ENCODE results near the gene CARS1.

Gene CARS1

DNA sequence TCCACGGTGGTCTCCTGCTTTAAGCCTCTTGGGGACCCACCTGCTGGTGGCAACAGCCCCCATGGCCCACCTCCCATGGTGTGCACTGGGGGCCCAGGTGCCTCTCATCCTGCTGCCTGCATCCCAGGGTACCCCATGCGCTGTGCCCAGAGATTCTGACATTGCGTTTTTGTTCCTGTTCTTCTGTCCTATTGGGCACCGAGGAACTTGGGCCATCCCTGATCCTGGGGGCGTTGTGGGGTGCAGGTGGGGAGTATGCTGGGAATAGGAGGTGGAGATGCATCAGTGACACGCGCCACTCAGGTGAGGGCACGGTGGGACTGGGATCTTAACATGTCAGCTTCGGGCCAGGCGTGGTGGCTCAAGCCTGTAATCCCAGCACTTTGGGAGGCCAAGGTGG, 52.7 kb downstream of the CARS1 start:
- Mint-ChIP-seq H3K27me3 (no peaks in the 10 kb centered on the region), H3K27ac (no peak overlapping the region), H3K4me1 (peaks cover 15% of the 10 kb centered on the region), H3K36me3 (ENCODE audit: low read depth) (peaks cover 47% of the 10 kb centered on the region), H3K9me3 (no peaks in the 10 kb centered on the region), H3K4me3 (no peak overlapping the region)
- DNase-seq (no peak), ATAC-seq (no peak)

DNA sequence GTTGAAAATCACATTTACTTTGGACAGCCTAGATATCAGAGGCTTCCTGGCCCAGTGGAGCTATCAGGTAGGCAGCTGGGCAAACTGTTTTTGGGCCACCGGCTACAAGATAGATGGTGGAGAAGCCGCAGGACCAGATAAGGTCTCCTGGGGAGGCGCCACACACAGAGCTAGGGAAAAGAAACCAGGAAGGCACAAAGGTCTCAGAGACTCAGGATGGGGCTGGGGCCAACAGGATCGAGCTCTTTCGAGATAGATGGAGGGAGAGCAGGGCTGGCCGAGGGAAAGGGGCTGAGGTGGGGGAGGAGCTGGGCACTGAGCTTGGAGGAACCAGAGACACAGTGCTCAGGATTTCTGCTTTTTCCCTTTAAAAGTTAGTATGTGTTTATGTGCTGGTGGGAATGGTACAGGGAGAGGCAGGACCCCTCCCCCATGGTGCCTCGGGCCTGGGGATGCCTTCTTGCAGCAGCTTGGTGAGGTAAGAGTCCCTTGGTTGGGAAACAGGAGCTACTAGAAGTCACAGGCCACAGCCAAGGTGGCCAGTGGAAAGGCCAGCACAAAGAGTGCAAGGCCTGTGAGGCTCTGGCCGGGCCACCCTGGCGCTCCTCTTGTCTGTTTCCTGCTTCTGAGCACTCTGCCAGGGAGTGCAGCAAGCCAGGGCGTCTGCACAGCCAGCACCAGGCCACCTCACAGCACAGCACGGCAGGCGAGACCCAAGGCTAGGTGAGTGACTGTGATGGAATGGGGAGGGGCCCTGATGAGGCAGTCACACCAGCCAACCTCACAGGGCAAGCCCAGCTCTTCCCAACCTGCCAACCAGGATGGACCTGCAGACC, 53.6 kb downstream of the CARS1 start:
- H3K36me3 Mint-ChIP-seq (ENCODE audit: low read depth), result peaks cover 43% of the 10 kb centered on the region
- ATAC-seq (no peak), DNase-seq (no peak)
- no peak overlapping the region for H3K27ac Mint-ChIP-seq
- peaks cover 12% of the 10 kb centered on the region for H3K4me1 Mint-ChIP-seq
- H3K4me3 Mint-ChIP-seq, result no peak overlapping the region
- H3K27me3 Mint-ChIP-seq, result no peaks in the 10 kb centered on the region
- no peaks in the 10 kb centered on the region for H3K9me3 Mint-ChIP-seq

GRCh38 chr11:3002871-3003270, 54.4 kb downstream of the CARS1 start:
- H3K27me3 Mint-ChIP-seq, result no peaks in the 10 kb centered on the region
- no peaks in the 10 kb centered on the region for H3K9me3 Mint-ChIP-seq
- H3K4me1 Mint-ChIP-seq, result peaks cover 8% of the 10 kb centered on the region
- no peak for ATAC-seq
- no peak for DNase-seq
- no peak overlapping the region for H3K4me3 Mint-ChIP-seq
- H3K36me3 Mint-ChIP-seq (ENCODE audit: low read depth), result peaks cover 43% of the 10 kb centered on the region
- peak overlapping the region; percentile 30 for H3K27ac Mint-ChIP-seq

GRCh38 chr11:3002351-3002861, 54.8 kb downstream of the CARS1 start:
- no peak for ATAC-seq
- H3K4me3 Mint-ChIP-seq, result no peak overlapping the region
- no peak for DNase-seq
- H3K36me3 Mint-ChIP-seq (ENCODE audit: low read depth), result peaks cover 43% of the 10 kb centered on the region
- H3K4me1 Mint-ChIP-seq, result peaks cover 8% of the 10 kb centered on the region
- H3K27ac Mint-ChIP-seq, result no peak overlapping the region
- H3K27me3 Mint-ChIP-seq, result no peaks in the 10 kb centered on the region
- no peaks in the 10 kb centered on the region for H3K9me3 Mint-ChIP-seq

DNA sequence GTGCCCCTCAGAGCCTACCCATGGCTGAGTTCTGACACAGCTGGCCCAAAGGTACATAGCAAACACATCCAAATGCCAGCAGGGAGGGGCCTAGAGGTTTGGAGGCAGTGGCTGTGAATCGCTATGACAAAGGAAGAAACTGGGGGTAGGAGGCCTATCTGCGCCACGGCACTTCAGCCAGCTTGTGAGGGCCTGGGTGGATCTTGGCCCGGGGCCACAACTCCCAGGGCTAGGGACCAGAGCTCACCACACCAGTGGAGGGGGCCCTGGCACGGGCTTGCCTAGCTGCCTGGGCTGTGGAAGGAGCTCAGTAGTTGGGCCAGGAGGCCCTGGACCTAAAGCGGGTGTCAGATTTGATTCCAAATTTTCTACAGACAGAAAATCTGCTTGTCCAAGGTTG, 55.7 kb downstream of the CARS1 start:
- no peak overlapping the region for H3K27ac Mint-ChIP-seq
- peaks cover 43% of the 10 kb centered on the region for H3K36me3 Mint-ChIP-seq (ENCODE audit: low read depth)
- peaks cover 4% of the 10 kb centered on the region for H3K4me1 Mint-ChIP-seq
- DNase-seq, result no peak
- H3K27me3 Mint-ChIP-seq, result no peaks in the 10 kb centered on the region
- H3K4me3 Mint-ChIP-seq, result no peak overlapping the region
- H3K9me3 Mint-ChIP-seq, result no peaks in the 10 kb centered on the region
- no peak for ATAC-seq

- H3K9me3 Mint-ChIP-seq, result no peaks in the 10 kb centered on the region
- no peak for DNase-seq
- H3K4me3 Mint-ChIP-seq, result no peak overlapping the region
- no peak overlapping the region for H3K27ac Mint-ChIP-seq
- ATAC-seq, result no peak
- H3K36me3 Mint-ChIP-seq (ENCODE audit: low read depth), result peaks cover 39% of the 10 kb centered on the region
- no peaks in the 10 kb centered on the region for H3K27me3 Mint-ChIP-seq
- H3K4me1 Mint-ChIP-seq, result no peaks in the 10 kb centered on the region
These were observed 56.9 kb downstream of the CARS1 start for GRCh38 chr11:3000032-3000961.

DNA sequence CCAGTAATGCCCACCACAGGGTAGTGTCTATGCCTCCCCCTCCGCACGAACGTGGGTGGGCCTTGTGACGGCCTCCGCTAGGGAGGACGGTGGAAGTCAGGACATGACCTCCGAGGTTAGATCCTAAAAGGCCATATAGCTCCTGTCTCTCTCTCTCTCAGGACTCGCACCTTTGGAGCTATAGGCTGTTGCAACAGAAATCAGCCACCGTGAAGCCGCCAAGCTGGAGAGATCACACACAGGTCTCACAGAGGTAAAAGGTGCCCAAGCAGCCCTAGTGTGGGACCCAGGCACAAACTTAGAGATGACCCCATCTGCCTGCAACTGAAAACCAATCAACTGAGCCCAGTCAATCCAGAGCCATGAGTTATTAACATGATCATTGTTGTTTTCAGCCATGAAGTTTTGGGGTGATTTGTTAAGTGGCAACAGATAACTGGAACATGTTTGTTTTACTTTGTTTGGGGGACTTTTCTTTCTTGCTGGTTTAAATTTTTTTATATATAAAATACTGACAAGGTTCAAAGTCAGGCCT, 57.7 kb downstream of the CARS1 start:
- peaks cover 37% of the 10 kb centered on the region for H3K36me3 Mint-ChIP-seq (ENCODE audit: low read depth)
- no peaks in the 10 kb centered on the region for H3K27me3 Mint-ChIP-seq
- H3K9me3 Mint-ChIP-seq, result no peaks in the 10 kb centered on the region
- H3K4me1 Mint-ChIP-seq, result no peaks in the 10 kb centered on the region
- no peak overlapping the region for H3K4me3 Mint-ChIP-seq
- H3K27ac Mint-ChIP-seq, result no peak overlapping the region
- no peak for DNase-seq
- ATAC-seq, result no peak

- ATAC-seq (no peak), DNase-seq (no peak)
- H3K4me1 Mint-ChIP-seq, result no peaks in the 10 kb centered on the region
- no peaks in the 10 kb centered on the region for H3K9me3 Mint-ChIP-seq
- no peak overlapping the region for H3K4me3 Mint-ChIP-seq
- no peak overlapping the region for H3K27ac Mint-ChIP-seq
- H3K27me3 Mint-ChIP-seq, result no peaks in the 10 kb centered on the region
- H3K36me3 Mint-ChIP-seq (ENCODE audit: low read depth), result peaks cover 27% of the 10 kb centered on the region
These were observed 59.0 kb downstream of the CARS1 start for GRCh38 chr11:2998073-2998850.

DNA sequence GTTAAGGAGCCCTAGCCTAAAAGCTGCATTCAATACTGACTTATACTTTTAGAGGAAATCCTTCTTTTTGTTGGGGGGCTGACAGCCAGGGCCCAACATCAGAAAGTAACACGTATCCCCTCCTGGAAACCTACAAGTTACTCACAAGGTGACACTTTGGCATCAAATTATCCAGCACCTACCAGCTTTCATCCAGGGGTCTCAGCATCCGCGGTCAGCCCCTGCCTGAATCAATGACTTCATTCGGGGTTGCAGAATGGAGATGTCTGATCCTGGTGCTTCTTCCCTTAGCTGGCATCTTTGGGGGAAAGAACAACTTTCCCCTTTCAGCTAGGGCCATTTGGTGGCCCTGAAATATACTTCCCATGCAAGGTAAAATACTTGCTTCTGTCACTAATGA, 59.8 kb downstream of the CARS1 start:
- no peak for DNase-seq
- peaks cover 20% of the 10 kb centered on the region for H3K36me3 Mint-ChIP-seq (ENCODE audit: low read depth)
- H3K4me3 Mint-ChIP-seq, result no peak overlapping the region
- H3K27ac Mint-ChIP-seq, result no peak overlapping the region
- no peaks in the 10 kb centered on the region for H3K27me3 Mint-ChIP-seq
- no peaks in the 10 kb centered on the region for H3K9me3 Mint-ChIP-seq
- no peaks in the 10 kb centered on the region for H3K4me1 Mint-ChIP-seq
- no peak for ATAC-seq

GRCh38 chr11:2996976-2997375, 60.2 kb downstream of the CARS1 start:
- Mint-ChIP-seq H3K27me3 (no peaks in the 10 kb centered on the region), H3K4me1 (peaks cover 3% of the 10 kb centered on the region), H3K36me3 (ENCODE audit: low read depth) (peaks cover 22% of the 10 kb centered on the region), H3K27ac (no peak overlapping the region), H3K4me3 (no peak overlapping the region), H3K9me3 (no peaks in the 10 kb centered on the region)
- DNase-seq (no peak), ATAC-seq (no peak)

DNA sequence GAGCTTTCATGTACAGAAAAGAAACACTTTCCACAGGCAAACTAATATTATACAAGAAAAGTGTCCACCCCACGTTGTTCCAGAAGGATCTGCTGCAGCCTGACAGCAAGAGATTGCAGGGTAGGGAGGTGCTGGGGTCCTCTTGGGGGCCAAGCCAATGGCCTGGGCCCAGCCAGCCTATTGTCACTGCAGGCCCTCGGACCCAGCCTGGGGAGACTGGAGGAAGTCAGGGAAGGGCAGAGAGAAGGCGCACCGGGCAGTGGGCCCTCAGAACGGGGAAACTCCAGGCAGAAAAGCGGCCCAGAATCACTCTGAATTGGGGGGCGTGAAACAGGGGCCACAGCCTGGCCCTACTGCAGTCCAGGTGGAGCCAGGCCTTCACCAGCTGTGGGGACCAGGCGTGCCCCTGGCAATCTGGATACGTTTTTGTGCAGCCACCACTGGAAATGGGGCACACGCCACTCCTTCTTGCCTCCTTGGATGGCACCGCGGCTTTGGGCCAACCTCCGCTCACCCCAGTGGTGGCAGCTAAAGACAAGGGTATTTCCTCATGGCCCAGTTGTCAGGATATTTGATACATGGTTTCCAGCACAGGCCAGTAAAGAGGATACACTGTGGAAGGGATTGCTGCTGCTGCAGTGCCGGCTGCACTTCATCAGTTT, 61.2 kb downstream of the CARS1 start:
- no peak overlapping the region for H3K27ac Mint-ChIP-seq
- H3K9me3 Mint-ChIP-seq, result no peaks in the 10 kb centered on the region
- H3K4me3 Mint-ChIP-seq, result no peak overlapping the region
- H3K4me1 Mint-ChIP-seq, result peaks cover 3% of the 10 kb centered on the region
- no peaks in the 10 kb centered on the region for H3K27me3 Mint-ChIP-seq
- H3K36me3 Mint-ChIP-seq (ENCODE audit: low read depth), result peaks cover 19% of the 10 kb centered on the region
- DNase-seq, result no peak
- no peak for ATAC-seq

- no peak for DNase-seq
- Mint-ChIP-seq H3K4me3 (no peak overlapping the region), H3K36me3 (ENCODE audit: low read depth) (peaks cover 19% of the 10 kb centered on the region), H3K4me1 (peaks cover 9% of the 10 kb centered on the region), H3K9me3 (no peaks in the 10 kb centered on the region), H3K27me3 (no peaks in the 10 kb centered on the region), H3K27ac (no peak overlapping the region)
- ATAC-seq, result no peak
These were observed 62.1 kb downstream of the CARS1 start for GRCh38 chr11:2995031-2995561.

DNA sequence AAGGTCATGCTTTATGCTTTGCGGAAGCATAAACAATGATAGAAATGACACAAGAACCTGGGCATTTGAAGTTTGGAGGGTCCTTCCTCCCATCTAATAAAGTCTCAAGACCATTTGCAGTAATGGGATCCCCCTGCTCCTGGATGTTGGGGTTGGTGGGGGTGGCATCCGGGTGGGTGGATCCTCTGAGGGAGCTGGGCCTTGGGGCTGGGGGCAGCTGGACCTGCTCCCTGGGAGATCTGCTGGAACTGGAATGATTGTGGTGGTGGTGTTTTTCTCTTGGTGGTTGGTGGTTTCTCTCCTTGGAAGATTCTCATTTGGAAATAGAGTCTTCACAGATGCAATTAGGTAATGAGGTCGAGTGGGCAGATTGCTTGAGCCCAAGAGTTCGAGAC, 62.9 kb downstream of the CARS1 start:
- H3K27ac Mint-ChIP-seq, result peak overlapping the region; percentile 31
- DNase-seq, result no peak
- no peak overlapping the region for H3K4me3 Mint-ChIP-seq
- no peak for ATAC-seq
- H3K36me3 Mint-ChIP-seq (ENCODE audit: low read depth), result peaks cover 19% of the 10 kb centered on the region
- no peaks in the 10 kb centered on the region for H3K9me3 Mint-ChIP-seq
- no peaks in the 10 kb centered on the region for H3K27me3 Mint-ChIP-seq
- peaks cover 16% of the 10 kb centered on the region for H3K4me1 Mint-ChIP-seq
